IPS DF 4.7 (cell line): Measurements from ENCODE around the gene GPR17.

Source experiments
- DNase-seq: peaks from one replicate; pipeline ENCODE4 v3.0.0-alpha.2; 2013; ENCODE audit warnings: low spot score; ENCODE audit errors: extremely low read depth

The GPR17 gene

GRCh38 chr2:127614246-127614645 is 31.7 kb upstream of the GPR17 start:
- no peak for DNase-seq

- DNase-seq, result no peak
Observed at GRCh38 chr2:127614731-127615130, 31.2 kb upstream of the GPR17 start.

- no peak for DNase-seq
Observed at GRCh38 chr2:127615511-127616166, 30.3 kb upstream of the GPR17 start.

GRCh38 chr2:127618551-127619202 is 27.3 kb upstream of the GPR17 start:
- DNase-seq, result no peak

GRCh38 chr2:127619203-127619590 is 26.8 kb upstream of the GPR17 start:
- no peak for DNase-seq

- no peak for DNase-seq
Observed at GRCh38 chr2:127619877-127620705, 25.9 kb upstream of the GPR17 start.

- no peak for DNase-seq
Observed at GRCh38 chr2:127620866-127621265, 25.1 kb upstream of the GPR17 start.

GRCh38 chr2:127621981-127622431 is 23.9 kb upstream of the GPR17 start:
- no peak for DNase-seq

- DNase-seq, result no peak
Observed at GRCh38 chr2:127622561-127623387, 23.2 kb upstream of the GPR17 start.

- no peak for DNase-seq
Observed at GRCh38 chr2:127623388-127624319, 22.3 kb upstream of the GPR17 start.

GRCh38 chr2:127624320-127624755 is 21.6 kb upstream of the GPR17 start:
- no peak for DNase-seq

GRCh38 chr2:127624756-127625571 is 21.0 kb upstream of the GPR17 start:
- DNase-seq, result no peak

GRCh38 chr2:127625572-127625951 is 20.4 kb upstream of the GPR17 start:
- no peak for DNase-seq

GRCh38 chr2:127626175-127626574 is 19.8 kb upstream of the GPR17 start:
- DNase-seq, result no peak

- DNase-seq, result no peak
Observed at GRCh38 chr2:127626917-127627739, 18.8 kb upstream of the GPR17 start.

GRCh38 chr2:127627740-127628571 is 18.0 kb upstream of the GPR17 start:
- no peak for DNase-seq

GRCh38 chr2:127628767-127629614 is 17.0 kb upstream of the GPR17 start:
- DNase-seq, result no peak
